Breast epithelium (tissue), 4 donors: ENCODE measurements around the gene RUNX3. TPM values are rescaled to one million over a fixed set of nuclear protein-coding genes. Genes with fewer than 3 reads are reported as not detected.

Experiments
- DNase-seq, 2 donors: peaks; one replicate each; pipeline ENCODE4 v3.0.0-alpha.2; 2019; ENCODE audit warnings: low spot score in 2 of 2
- H3K27ac ChIP-seq, 2 donors: fragments of 200-600 bp; sonication (generic) in 1 of 2; one replicate each; pipeline ENCODE4 v1.5.1; 2016 to 2019; ENCODE audit warnings: mild to moderate bottlenecking in 1 of 2
- H3K27me3 ChIP-seq, 2 donors: fragments of 200-600 bp; sonication (generic) in 1 of 2; one replicate each; pipeline versions ENCODE4 v1.5.1 to v1.6.0; 2017 to 2019; ENCODE audit warnings: control low read depth in 1 of 2, mild to moderate bottlenecking in 1 of 2
- H3K36me3 ChIP-seq: fragments of 200-600 bp; one replicate; pipeline ENCODE4 v1.5.1; 2019
- H3K4me1 ChIP-seq, 2 donors: fragments of 200-600 bp; sonication (generic); one replicate each; pipeline ENCODE4 v1.5.1; 2016 to 2019; ENCODE audit warnings: control low read depth in 1 of 2
- H3K4me3 ChIP-seq, 3 donors: fragments of 200-600 bp; sonication (generic); 1 replicate in 2 of 3; 2 replicates in 1 of 3; pipeline ENCODE4 v1.5.1; 2016 to 2019; ENCODE audit warnings: mild to moderate bottlenecking in 3 of 3, moderate library complexity in 2 of 3
- H3K9me3 ChIP-seq, 2 donors: fragments of 200-600 bp; sonication (generic) in 1 of 2; one replicate each; pipeline ENCODE4 v1.5.1; 2016 to 2019; ENCODE audit warnings: control low read depth in 1 of 2
- POLR2A ChIP-seq: fragments of 450-650 bp; IDR thresholded peaks from one replicate; pipeline ENCODE4 v1.6.1; 2016; ENCODE audit warnings: antibody characterized with exemption, mild to moderate bottlenecking, moderate library complexity
- POLR2AphosphoS5 ChIP-seq, 3 donors: sonication (generic); formaldehyde crosslinking; IDR thresholded peaks; one replicate each; pipeline ENCODE4 v1.6.1; 2017; ENCODE audit warnings: antibody characterized with exemption in 3 of 3
- intact Hi-C: fragments of 100-400 bp; cut with DNase I; formaldehyde crosslinking; loops from one replicate; pipeline ENCODE4 v1.15.1; 2023; ENCODE audit warnings: low total_unique reads
- total RNA-seq, 3 donors: library from RNA; depleted of rRNA; stranded (reverse); fragments of >200 nt; gene quantifications; one replicate each; pipeline ENCODE4 v1.1.0, GENCODE V29; 2016
- TF ChIP-seq, protein P1 (sequence below), 3 donors: fragments of 450-650 bp; IDR thresholded peaks; one replicate each; pipeline ENCODE4 v1.5.1; 2016 to 2017; ENCODE audit warnings: antibody characterized with exemption in 3 of 3, mild to moderate bottlenecking in 3 of 3, moderate library complexity in 3 of 3

The RUNX3 gene
- total RNA-seq, 3 donors from 2014 or later: 1.9 to 9.1 (median 5.6) TPM

DNA sequence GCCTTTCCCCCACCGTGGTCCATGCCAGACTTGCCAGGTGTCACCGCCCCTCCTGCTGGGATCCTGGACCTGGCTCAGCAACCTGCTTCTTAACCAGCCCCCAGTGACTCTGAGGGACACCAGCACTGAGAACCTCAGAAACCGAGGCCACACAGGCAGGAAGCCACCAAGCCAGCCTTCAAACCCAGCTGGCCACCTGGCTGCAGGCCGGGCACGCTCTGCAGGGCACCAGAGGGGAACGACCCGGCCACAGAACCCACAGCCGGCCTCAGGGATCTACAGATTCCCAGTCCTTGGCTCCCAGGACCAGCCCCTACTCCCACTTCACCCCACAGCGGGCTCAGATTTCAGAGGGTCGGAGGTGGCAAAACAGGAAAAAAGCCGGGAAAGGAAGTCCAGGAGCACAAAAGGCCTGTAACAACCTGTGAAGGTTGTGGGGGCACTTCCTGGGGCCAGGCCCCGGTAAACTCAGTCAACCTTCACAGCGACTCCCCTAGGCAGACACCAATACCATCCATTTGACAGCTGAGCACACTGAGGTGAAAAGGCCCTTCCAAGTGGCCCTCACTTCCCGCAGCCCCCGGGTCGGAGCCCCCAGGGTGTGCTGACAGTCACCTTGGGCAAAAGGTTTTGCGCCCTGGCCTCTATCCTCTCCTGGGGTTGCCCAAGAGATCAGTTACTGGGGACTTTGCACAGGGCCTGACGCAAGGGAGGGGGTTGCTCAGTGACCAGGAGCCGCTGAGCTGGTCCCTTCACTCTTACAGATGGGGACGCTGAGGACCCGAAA lies 14.1 kb downstream of the RUNX3 start:
- H3K4me3 ChIP-seq: no peak overlapping the region
- intact Hi-C loops: no loop called here
- H3K4me1 ChIP-seq: no peaks in the 10 kb centered on the region
- no peaks in the 10 kb centered on the region for H3K9me3 ChIP-seq
- H3K27ac ChIP-seq: no peak overlapping the region
- no peaks in the 10 kb centered on the region for H3K36me3 ChIP-seq
- TF ChIP-seq POLR2A (no peak), POLR2AphosphoS5 (IDR thresholded peaks at IDR 0.05) (no peak)
- TF ChIP-seq, protein P1, sequence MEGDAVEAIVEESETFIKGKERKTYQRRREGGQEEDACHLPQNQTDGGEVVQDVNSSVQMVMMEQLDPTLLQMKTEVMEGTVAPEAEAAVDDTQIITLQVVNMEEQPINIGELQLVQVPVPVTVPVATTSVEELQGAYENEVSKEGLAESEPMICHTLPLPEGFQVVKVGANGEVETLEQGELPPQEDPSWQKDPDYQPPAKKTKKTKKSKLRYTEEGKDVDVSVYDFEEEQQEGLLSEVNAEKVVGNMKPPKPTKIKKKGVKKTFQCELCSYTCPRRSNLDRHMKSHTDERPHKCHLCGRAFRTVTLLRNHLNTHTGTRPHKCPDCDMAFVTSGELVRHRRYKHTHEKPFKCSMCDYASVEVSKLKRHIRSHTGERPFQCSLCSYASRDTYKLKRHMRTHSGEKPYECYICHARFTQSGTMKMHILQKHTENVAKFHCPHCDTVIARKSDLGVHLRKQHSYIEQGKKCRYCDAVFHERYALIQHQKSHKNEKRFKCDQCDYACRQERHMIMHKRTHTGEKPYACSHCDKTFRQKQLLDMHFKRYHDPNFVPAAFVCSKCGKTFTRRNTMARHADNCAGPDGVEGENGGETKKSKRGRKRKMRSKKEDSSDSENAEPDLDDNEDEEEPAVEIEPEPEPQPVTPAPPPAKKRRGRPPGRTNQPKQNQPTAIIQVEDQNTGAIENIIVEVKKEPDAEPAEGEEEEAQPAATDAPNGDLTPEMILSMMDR (IDR thresholded peaks at IDR 0.05): no peak
- DNase-seq: no peak
- H3K27me3 ChIP-seq: no peaks in the 10 kb centered on the region

DNA sequence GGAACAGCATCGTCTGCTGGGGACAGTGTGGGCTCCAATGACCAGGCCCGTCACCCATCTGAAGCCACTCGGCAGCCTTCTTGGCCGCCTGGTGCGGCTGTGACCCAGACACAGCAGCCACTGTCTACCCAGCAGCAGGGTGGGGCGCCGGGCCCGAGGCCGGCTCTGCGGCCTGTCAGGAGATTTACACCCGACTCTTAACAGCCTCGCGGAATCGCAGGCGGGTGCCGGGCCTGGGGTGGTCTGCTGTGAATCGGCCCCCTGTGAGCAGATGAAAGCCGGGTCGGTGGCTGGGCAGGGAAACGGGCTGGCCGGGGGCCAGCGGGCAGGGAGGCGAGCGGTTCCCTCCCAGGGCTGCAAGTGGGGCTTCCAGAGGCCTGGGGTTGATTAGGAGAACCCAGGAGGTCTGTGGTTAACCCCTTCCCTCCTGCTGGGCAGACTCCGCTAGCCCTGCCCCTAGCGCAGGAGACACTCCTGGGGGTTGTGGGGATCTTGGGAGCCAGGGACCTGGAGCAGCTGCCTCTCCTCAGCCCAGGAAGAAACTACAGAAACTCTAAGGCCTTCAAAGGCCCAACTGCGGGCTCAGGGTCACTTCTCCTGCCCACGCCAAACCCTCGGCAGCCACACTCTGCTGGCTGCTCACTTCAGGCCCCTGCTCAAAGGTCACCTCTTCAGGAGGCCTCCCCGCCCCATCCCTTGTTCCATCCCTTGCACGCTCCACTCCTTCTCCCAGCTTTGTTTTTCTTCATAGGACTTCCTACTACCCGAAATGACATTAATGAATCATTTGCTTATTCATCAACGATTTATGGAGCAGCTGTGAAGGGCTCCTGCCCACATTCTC lies 15.6 kb downstream of the RUNX3 start:
- Histone ChIP-seq H3K4me1 (no peaks in the 10 kb centered on the region), H3K36me3 (no peaks in the 10 kb centered on the region), H3K4me3 (no peak overlapping the region), H3K27ac (no peak overlapping the region), H3K27me3 (no peaks in the 10 kb centered on the region), H3K9me3 (no peaks in the 10 kb centered on the region)
- TF ChIP-seq, protein P1 (IDR thresholded peaks at IDR 0.05): no peak
- TF ChIP-seq POLR2A (no peak), POLR2AphosphoS5 (IDR thresholded peaks at IDR 0.05) (no peak)
- intact Hi-C loops: no loop called here
- DNase-seq: no peak

DNA sequence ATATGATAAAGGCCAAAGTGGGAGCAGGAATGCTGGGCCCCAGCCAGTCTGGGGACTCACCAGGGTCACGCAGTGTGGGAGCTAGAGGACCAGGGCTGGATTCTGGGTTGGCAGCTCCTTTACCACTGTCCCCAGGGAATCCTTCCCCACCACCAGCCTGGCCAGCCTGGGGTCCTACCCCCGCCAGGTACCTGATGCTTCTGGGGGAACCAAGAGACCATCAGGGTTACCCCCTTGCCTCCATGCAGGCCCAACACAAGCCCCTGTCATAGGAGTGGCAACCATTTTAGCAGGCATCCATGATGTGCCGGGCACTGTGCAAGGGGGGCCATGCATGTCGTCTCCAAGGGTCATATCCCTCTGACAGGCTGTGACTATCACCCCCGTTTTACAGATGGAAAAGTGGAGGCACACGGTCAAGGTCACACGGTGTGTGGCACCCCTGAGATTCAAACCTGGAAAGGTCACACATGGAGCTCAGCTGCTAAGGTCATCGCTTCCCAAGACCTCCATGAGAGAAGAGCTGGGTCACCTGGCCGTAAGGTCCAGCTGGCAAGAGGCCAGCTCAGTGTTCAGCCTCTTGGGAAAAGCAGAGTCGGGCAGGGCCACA lies 16.4 kb downstream of the RUNX3 start:
- no peaks in the 10 kb centered on the region for H3K27me3 ChIP-seq
- TF ChIP-seq POLR2A (no peak), POLR2AphosphoS5 (IDR thresholded peaks at IDR 0.05) (no peak)
- TF ChIP-seq, protein P1 (IDR thresholded peaks at IDR 0.05): no peak
- intact Hi-C loops: no loop called here
- H3K4me1 ChIP-seq: no peaks in the 10 kb centered on the region
- no peak overlapping the region for H3K4me3 ChIP-seq
- H3K9me3 ChIP-seq: no peaks in the 10 kb centered on the region
- no peak for DNase-seq
- no peaks in the 10 kb centered on the region for H3K36me3 ChIP-seq
- H3K27ac ChIP-seq: no peak overlapping the region

DNA sequence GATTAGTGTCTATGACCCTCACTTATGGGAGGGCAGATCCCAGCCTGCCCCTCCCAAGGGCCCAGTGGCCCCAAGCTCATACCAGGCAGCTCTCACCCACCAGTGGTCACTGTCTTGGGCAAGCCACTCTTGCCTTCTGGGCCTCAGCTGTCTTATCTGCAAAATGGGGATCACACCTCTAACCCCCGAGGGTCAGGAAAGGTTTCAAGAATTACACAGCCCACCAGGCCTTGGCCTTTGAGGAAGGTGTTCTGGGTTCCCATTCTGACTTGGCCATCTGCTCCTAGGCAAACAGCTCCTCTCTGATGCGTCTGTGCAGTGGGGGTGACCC lies 16.8 kb downstream of the RUNX3 start:
- no peak for DNase-seq
- H3K36me3 ChIP-seq: no peaks in the 10 kb centered on the region
- intact Hi-C loops: no loop called here
- no peaks in the 10 kb centered on the region for H3K9me3 ChIP-seq
- no peaks in the 10 kb centered on the region for H3K27me3 ChIP-seq
- H3K4me1 ChIP-seq: no peaks in the 10 kb centered on the region
- TF ChIP-seq, protein P1 (IDR thresholded peaks at IDR 0.05): no peak
- TF ChIP-seq POLR2AphosphoS5 (IDR thresholded peaks at IDR 0.05): no peak
- TF ChIP-seq POLR2A: no peak
- no peak overlapping the region for H3K27ac ChIP-seq
- H3K4me3 ChIP-seq: no peak overlapping the region
